T-helper 2 cell treated with Interferon-gamma antibody and Interleukin-4, amounts not matched to agents 5 μg/mL and 100 μg/mL, for 36 hours (primary cell): ENCODE data around the gene COL24A1.
A peak's percentile ranks its signal among the peaks of the same experiment; 100 is the strongest.

Source experiments
- DNase-seq: peaks from one replicate; pipeline ENCODE4 v3.0.0; 2021; ENCODE audit warnings: low spot score
- H3K27ac Mint-ChIP-seq: one replicate; pipeline ENCODE4 v1.8.0; 2021; ENCODE audit warnings: mild to moderate bottlenecking, mixed read lengths
- H3K27me3 Mint-ChIP-seq: one replicate; pipeline ENCODE4 v1.8.0; 2021; ENCODE audit warnings: low read depth, mixed read lengths
- H3K36me3 Mint-ChIP-seq: one replicate; pipeline ENCODE4 v1.8.0; 2021; ENCODE audit warnings: low read depth, mixed read lengths
- H3K4me1 Mint-ChIP-seq: one replicate; pipeline ENCODE4 v1.8.0; 2021; ENCODE audit warnings: low read depth, mixed read lengths
- H3K4me3 Mint-ChIP-seq: one replicate; pipeline ENCODE4 v1.8.0; 2022; ENCODE audit warnings: mild to moderate bottlenecking, moderate library complexity, mixed read lengths
- H3K9me3 Mint-ChIP-seq: one replicate; pipeline ENCODE4 v1.8.0; 2021; ENCODE audit warnings: mixed read lengths

The COL24A1 gene

GRCh38 chr1:86175756-86176155 is 19.2 kb upstream of the COL24A1 start:
- H3K4me1 Mint-ChIP-seq = no peaks in the 10 kb centered on the region
- H3K4me3 Mint-ChIP-seq = no peak overlapping the region
- H3K36me3 Mint-ChIP-seq = no peaks in the 10 kb centered on the region
- no peaks in the 10 kb centered on the region for H3K27me3 Mint-ChIP-seq
- H3K27ac Mint-ChIP-seq = no peak overlapping the region
- H3K9me3 Mint-ChIP-seq = no peaks in the 10 kb centered on the region
- DNase-seq = no peak

- no peak for DNase-seq
- H3K27me3 Mint-ChIP-seq = no peaks in the 10 kb centered on the region
- H3K36me3 Mint-ChIP-seq = no peaks in the 10 kb centered on the region
- no peaks in the 10 kb centered on the region for H3K4me1 Mint-ChIP-seq
- H3K27ac Mint-ChIP-seq = no peak overlapping the region
- H3K4me3 Mint-ChIP-seq = no peak overlapping the region
- H3K9me3 Mint-ChIP-seq = no peaks in the 10 kb centered on the region
These were observed 13.1 kb upstream of the COL24A1 start for GRCh38 chr1:86169625-86170024.

DNA sequence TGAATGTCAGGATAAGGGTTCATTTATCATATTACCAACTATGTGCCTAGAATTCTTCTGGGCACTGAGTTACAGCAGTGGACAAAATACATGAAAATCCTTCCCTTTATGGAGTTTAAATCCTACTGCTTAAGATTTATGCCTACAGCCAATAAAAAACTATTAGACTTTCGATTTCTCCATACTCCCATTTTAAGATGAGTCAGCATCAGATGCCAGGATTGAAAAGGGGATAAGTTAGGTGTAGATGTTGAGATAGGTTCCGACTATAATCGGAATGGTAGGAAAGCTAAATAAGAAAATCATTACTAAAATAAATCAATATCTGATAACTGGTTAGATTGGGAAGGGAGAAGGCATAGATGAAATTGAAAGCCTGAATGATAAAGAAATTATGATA is 3.2 kb upstream of the COL24A1 start:
- Mint-ChIP-seq H3K27ac (no peak overlapping the region), H3K36me3 (no peaks in the 10 kb centered on the region), H3K4me1 (peaks cover 4% of the 10 kb centered on the region), H3K9me3 (no peaks in the 10 kb centered on the region), H3K4me3 (no peak overlapping the region), H3K27me3 (peaks cover 27% of the 10 kb centered on the region)
- DNase-seq = no peak

GRCh38 chr1:86155807-86156565 is 586 bp downstream of the COL24A1 start:
- Mint-ChIP-seq H3K4me1 (peaks cover 4% of the 10 kb centered on the region), H3K27ac (no peak overlapping the region), H3K9me3 (no peaks in the 10 kb centered on the region), H3K4me3 (peak overlapping the region; percentile 24), H3K36me3 (no peaks in the 10 kb centered on the region), H3K27me3 (peaks cover 38% of the 10 kb centered on the region)
- no peak for DNase-seq

DNA sequence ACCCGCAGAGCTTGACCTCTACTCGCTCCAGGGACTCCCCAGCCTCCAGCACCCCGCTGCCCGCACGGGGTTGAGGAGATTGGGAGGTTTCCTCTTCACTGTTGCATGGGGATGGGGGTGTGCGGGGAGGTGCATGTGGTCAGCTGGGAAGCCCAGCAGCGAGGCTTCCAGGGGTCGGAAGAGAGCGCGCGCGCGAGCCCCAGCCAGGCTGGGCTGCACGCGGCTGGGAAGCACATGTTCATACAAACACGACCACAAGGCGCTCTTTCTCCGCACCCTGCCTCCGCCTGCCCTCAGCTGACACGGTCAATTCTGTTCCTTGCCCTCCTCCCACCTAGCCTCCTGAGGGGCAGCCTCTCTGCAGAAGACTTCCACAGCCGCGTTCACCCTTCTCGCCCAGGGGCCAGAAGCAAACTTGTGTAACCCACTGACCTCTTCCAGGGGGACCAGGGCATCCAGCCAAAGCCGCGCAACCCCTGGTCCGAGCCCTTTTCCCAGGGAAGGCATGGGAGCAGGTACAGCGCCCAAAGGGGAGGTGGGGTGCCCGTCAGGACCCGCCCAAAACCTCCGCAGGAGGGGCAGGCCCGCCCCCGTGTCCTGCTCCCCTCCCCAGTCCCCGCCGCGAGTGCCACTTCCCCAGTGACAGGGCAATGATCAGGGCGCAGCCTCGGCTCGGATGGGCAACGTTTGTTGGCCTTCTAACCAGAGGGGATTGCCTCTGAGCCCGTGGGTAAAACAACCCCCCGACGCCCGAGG is 1.3 kb downstream of the COL24A1 start:
- Mint-ChIP-seq H3K4me3 (no peak overlapping the region), H3K4me1 (peaks cover 4% of the 10 kb centered on the region), H3K36me3 (no peaks in the 10 kb centered on the region), H3K27ac (no peak overlapping the region), H3K9me3 (no peaks in the 10 kb centered on the region), H3K27me3 (peaks cover 38% of the 10 kb centered on the region)
- no peak for DNase-seq

- H3K27ac Mint-ChIP-seq = no peak overlapping the region
- no peak for DNase-seq
- no peak overlapping the region for H3K4me3 Mint-ChIP-seq
- no peaks in the 10 kb centered on the region for H3K9me3 Mint-ChIP-seq
- H3K27me3 Mint-ChIP-seq = peaks cover 38% of the 10 kb centered on the region
- peaks cover 4% of the 10 kb centered on the region for H3K4me1 Mint-ChIP-seq
- H3K36me3 Mint-ChIP-seq = no peaks in the 10 kb centered on the region
These were observed 2.0 kb downstream of the COL24A1 start for GRCh38 chr1:86154571-86155050.

DNA sequence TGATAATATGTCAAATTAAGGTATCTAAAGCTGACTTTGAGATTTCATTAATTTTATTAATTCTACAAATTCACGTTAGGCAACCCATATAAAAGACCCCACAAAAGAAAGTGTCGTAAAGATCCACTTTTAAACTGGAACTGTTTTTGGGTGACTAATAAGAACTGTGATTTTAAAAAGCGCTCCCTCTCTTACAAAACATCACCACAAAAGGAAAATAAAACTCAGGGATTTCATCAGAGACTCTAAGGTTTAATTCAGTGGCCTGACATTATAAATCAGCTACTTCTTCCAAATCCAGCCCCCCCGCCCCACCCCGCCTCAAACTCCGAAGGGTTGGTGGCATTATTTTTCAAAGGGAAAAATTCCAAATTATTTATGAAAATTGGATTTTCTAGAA is 2.7 kb downstream of the COL24A1 start:
- Mint-ChIP-seq H3K27me3 (peaks cover 34% of the 10 kb centered on the region), H3K36me3 (no peaks in the 10 kb centered on the region), H3K27ac (no peak overlapping the region), H3K4me1 (peaks cover 4% of the 10 kb centered on the region), H3K9me3 (no peaks in the 10 kb centered on the region), H3K4me3 (no peak overlapping the region)
- no peak for DNase-seq

GRCh38 chr1:86152887-86153286 is 3.7 kb downstream of the COL24A1 start:
- Mint-ChIP-seq H3K36me3 (no peaks in the 10 kb centered on the region), H3K4me1 (peaks cover 4% of the 10 kb centered on the region), H3K4me3 (no peak overlapping the region), H3K27ac (no peak overlapping the region), H3K9me3 (no peaks in the 10 kb centered on the region), H3K27me3 (peaks cover 32% of the 10 kb centered on the region)
- no peak for DNase-seq

GRCh38 chr1:86151427-86151826 is 5.1 kb downstream of the COL24A1 start:
- Mint-ChIP-seq H3K4me1 (peaks cover 2% of the 10 kb centered on the region), H3K36me3 (no peaks in the 10 kb centered on the region), H3K9me3 (no peaks in the 10 kb centered on the region), H3K27ac (no peak overlapping the region), H3K27me3 (peaks cover 23% of the 10 kb centered on the region), H3K4me3 (no peak overlapping the region)
- DNase-seq = no peak

GRCh38 chr1:86150553-86151055 is 6.0 kb downstream of the COL24A1 start:
- Mint-ChIP-seq H3K36me3 (no peaks in the 10 kb centered on the region), H3K27me3 (peaks cover 16% of the 10 kb centered on the region), H3K9me3 (no peaks in the 10 kb centered on the region), H3K27ac (no peak overlapping the region), H3K4me3 (no peak overlapping the region), H3K4me1 (no peaks in the 10 kb centered on the region)
- DNase-seq = no peak

DNA sequence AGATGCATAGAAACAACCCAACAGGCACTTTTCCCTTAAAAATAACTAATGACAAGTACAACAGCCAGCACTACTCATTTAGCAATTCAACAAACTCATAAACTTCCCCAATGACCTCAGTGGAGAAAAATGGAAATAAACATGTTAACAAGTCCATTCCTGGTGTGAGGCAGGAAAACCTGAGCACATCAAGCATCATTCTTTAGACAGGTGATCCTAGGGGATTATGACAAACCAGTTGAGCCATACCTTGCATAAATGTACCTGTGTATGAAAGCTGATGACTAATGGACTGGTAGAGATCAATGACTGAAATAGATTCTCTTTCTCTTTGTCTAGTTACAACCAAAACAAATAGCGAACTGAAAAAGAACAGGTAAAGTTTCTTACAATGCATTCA is 7.0 kb downstream of the COL24A1 start:
- no peak overlapping the region for H3K27ac Mint-ChIP-seq
- no peaks in the 10 kb centered on the region for H3K4me1 Mint-ChIP-seq
- H3K27me3 Mint-ChIP-seq = peaks cover 9% of the 10 kb centered on the region
- H3K36me3 Mint-ChIP-seq = no peaks in the 10 kb centered on the region
- H3K9me3 Mint-ChIP-seq = no peaks in the 10 kb centered on the region
- H3K4me3 Mint-ChIP-seq = no peak overlapping the region
- no peak for DNase-seq

- no peak for DNase-seq
- no peak overlapping the region for H3K27ac Mint-ChIP-seq
- H3K4me3 Mint-ChIP-seq = no peak overlapping the region
- no peaks in the 10 kb centered on the region for H3K4me1 Mint-ChIP-seq
- no peaks in the 10 kb centered on the region for H3K9me3 Mint-ChIP-seq
- peaks cover 2% of the 10 kb centered on the region for H3K27me3 Mint-ChIP-seq
- no peaks in the 10 kb centered on the region for H3K36me3 Mint-ChIP-seq
These were observed 8.8 kb downstream of the COL24A1 start for GRCh38 chr1:86147755-86148154.

DNA sequence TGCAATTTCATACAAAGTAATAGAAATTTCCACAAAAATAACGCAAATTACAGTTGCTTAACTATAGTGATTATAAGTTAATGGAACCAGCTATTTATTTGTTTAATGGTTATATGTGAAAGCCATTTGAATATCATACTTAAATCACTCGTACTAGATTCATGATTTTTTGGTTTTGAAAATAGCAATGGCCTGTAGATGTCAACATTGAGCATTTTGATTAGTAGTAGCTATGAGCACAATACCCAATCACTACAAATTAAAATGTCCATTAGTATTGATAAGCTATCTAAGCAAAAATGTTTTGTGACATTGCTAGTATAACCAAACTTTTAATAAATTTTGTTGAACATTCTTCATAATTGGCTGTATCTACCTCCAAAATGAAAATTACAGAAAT is 10.0 kb downstream of the COL24A1 start:
- Mint-ChIP-seq H3K4me3 (no peak overlapping the region), H3K9me3 (no peaks in the 10 kb centered on the region), H3K27me3 (no peaks in the 10 kb centered on the region), H3K36me3 (no peaks in the 10 kb centered on the region), H3K27ac (no peak overlapping the region), H3K4me1 (no peaks in the 10 kb centered on the region)
- DNase-seq = no peak

- H3K4me1 Mint-ChIP-seq = no peaks in the 10 kb centered on the region
- H3K27ac Mint-ChIP-seq = no peak overlapping the region
- H3K4me3 Mint-ChIP-seq = no peak overlapping the region
- no peaks in the 10 kb centered on the region for H3K36me3 Mint-ChIP-seq
- DNase-seq = no peak
- H3K27me3 Mint-ChIP-seq = no peaks in the 10 kb centered on the region
- no peaks in the 10 kb centered on the region for H3K9me3 Mint-ChIP-seq
These were observed 16.2 kb downstream of the COL24A1 start for GRCh38 chr1:86140281-86140880.
